GM10248 (cell line): ENCODE measurements around the gene LRRK1.

ENCODE experiments used
- CTCF ChIA-PET: fragments of 300-600 bp; sonication (Branson Sonifier 250); formaldehyde crosslinking; extraction: SDS; loops from one replicate; lab custom pipeline; 2021; ENCODE audit warnings: antibody characterized with exemption; lab: Yijun Ruan, JAX
- POLR2A ChIA-PET: fragments of 350-650 bp; sonication (Branson Sonifier 250); formaldehyde crosslinking; extraction: SDS; loops from one replicate; lab custom pipeline; 2020; ENCODE audit warnings: antibody characterized with exemption; lab: Yijun Ruan, JAX
- DNase-seq: peaks from one replicate; pipeline ENCODE4 v3.0.0; 2012; ENCODE audit errors: extremely low spot score
- TF ChIP-seq, protein P1 (sequence below): IDR thresholded peaks from 2 replicates; pipeline ENCODE4 v1.5.1; 2012; ENCODE audit warnings: mild to moderate bottlenecking, low read depth; ENCODE audit errors: extremely low read depth, missing control alignments, control extremely low read depth

LRRK1 gene

DNA sequence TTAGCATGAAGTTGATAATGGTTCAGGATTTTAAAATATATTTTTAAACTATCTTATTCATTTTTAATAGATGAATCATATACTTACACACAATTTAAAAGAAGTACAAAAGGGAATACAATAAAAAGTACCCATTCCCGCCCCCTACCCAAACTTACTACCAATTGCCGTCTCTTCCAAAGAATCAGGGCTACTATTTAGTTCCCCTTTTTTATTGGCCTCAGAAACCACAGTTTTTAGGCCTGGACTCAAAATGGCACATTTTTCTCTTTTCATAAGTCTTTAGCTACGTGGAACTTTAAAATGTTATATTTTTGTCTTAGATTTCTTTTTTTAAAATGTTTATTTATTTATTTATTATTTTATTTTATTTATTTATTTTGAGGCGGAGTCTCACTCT is 18.0 kb downstream of the LRRK1 start:
- ChIA-PET CTCF (interaction anchor here (1.1 to 7.1 kb wide), 5 partner anchors 10 to 72 kb away, joined by 3 to 39 read pairs (median 4); partner anchors contain the start of gene LRRK1), POLR2A (no interaction called here)
- DNase-seq, result no peak

DNA sequence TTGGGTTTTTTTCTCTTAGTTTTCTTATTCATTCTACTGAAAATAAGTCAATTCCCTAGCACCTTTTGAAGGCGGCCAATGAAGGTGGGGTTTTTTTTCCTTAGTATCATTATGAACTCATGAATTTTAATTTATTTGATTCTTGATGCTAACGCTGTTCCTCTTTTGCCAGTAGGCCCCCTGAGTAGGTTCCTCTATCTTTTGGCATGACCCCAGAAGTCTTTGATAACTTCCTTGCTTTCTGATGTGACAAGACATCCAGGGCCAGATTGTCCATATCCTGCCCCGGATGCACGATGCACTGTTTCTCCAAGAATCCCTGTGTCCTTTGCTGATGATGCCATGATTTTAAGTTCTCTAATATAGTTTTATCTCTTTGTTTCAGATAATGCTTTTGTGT is 20.6 kb downstream of the LRRK1 start:
- ChIA-PET CTCF (interaction anchor here (1.0 to 7.1 kb wide), 3 partner anchors 12 to 22 kb away, joined by 3 to 39 read pairs (median 14); partner anchors contain the start of gene LRRK1), POLR2A (no interaction called here)
- no peak for DNase-seq

More for the DNA sequence above, 18.0 kb downstream of the LRRK1 start:
- TF ChIP-seq, protein P1, sequence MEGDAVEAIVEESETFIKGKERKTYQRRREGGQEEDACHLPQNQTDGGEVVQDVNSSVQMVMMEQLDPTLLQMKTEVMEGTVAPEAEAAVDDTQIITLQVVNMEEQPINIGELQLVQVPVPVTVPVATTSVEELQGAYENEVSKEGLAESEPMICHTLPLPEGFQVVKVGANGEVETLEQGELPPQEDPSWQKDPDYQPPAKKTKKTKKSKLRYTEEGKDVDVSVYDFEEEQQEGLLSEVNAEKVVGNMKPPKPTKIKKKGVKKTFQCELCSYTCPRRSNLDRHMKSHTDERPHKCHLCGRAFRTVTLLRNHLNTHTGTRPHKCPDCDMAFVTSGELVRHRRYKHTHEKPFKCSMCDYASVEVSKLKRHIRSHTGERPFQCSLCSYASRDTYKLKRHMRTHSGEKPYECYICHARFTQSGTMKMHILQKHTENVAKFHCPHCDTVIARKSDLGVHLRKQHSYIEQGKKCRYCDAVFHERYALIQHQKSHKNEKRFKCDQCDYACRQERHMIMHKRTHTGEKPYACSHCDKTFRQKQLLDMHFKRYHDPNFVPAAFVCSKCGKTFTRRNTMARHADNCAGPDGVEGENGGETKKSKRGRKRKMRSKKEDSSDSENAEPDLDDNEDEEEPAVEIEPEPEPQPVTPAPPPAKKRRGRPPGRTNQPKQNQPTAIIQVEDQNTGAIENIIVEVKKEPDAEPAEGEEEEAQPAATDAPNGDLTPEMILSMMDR, result no peak

DNA sequence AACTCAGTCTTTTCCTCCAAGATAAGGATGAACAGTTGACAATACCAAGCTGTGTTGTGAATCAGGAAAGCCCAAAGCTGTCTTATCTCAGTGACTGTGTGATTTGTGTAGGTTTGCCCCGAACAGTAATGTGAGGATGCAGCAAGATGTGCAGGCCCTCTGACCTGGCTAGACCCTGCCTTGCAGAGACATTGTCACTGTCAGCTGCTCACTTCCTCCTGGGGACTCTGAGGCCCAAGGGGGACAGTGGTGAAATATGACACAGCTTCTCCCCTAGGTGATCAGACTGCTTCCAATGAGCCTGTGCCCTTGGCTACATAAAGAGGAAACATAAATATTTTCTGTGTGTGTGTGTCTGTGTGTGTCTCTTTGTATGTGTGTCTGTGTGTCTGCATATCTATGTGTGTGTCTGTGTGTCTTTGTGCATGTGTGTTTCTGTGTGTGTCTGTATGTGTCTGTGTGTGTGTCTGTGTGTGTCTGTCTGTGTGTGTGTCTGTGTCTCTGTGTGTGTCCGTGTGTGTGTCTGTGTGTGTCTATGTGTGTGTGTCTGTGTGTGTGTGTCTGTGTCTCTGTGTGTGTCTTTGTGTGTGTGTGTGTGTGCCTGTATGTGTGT is 21.7 kb downstream of the LRRK1 start:
- CTCF ChIA-PET, result interaction anchor here (0.8 to 7.1 kb wide), 5 partner anchors 13 to 68 kb away, joined by 3 to 39 read pairs (median 6); partner anchors contain the start of gene LRRK1
- peak; percentile 64 for DNase-seq
- TF ChIP-seq, protein P1, result no peak
- POLR2A ChIA-PET, result interaction anchor here (0.6 kb wide), 1 partner anchor 19 kb away, joined by 3 read pairs; no protein-coding TSS in a partner anchor

More for the DNA sequence above, 20.6 kb downstream of the LRRK1 start:
- TF ChIP-seq, protein P1, result no peak

DNA sequence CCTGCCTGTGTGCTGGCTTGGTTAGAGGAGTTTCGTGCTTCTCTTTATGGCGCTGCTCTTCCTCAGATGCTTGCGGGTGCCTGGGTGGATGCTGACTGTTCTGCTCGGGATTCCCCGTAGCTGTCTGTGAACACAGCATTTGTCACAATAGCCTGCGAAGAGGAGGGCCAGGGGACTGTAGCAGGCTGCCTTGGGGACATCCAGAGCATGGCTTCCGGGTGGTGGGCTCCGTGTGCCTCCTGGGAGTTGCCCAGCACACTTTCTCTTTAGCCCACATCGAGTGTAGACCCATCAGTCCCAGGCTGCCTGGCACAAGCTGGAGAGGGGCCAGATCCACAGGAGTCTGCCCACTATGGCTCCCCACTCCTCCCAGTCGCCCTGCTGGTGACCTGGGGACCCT is 22.4 kb downstream of the LRRK1 start:
- peak; percentile 72 for DNase-seq
- TF ChIP-seq, protein P1, result no peak
- ChIA-PET POLR2A (no interaction called here), CTCF (interaction anchor here (1.0 to 7.1 kb wide), 4 partner anchors 20 to 322 kb away, joined by 3 to 39 read pairs (median 24); partner anchors contain the start of gene LRRK1)

DNA sequence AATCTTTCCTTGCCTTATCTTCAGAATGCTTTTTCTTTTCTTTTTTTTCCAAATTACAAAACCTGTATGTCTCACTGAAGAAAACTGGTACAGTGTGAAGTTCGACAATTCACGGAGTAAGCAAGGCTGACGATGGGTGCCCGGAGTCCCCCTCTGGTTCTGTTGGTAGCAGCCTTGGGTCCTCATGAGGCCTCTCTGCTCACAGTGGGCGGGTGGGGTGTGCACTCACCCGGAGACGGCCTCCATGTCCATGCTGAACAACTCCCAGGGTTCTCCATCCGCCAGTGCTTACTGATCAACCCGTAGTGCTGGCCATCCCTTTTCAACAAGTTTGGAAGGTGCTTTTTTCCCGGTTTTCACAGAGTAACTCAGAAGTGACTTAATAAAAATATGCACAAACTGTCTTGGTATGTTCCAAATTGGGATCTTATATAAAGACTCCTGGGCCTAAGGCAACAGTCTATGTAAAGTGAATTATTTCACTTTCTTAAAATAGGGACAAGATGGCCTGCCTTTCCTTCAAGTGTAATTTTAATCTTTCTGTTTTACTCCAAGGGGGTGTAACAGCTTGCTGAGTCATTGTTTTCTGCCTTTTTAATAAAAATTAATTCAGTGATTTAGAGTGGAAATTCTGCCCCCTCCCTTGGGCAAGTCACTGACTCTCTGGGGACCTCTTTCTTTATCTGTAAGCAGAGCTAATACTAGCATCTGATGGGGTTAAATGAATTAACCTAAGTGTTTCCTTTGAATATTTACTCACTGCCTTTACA is 23.7 kb downstream of the LRRK1 start:
- TF ChIP-seq, protein P1, result no peak
- CTCF ChIA-PET, result interaction anchor here (1.1 to 5.7 kb wide), 5 partner anchors 13 to 65 kb away, joined by 3 to 34 read pairs (median 14); partner anchors contain the start of gene LRRK1
- DNase-seq, result no peak
- POLR2A ChIA-PET, result no interaction called here

DNA sequence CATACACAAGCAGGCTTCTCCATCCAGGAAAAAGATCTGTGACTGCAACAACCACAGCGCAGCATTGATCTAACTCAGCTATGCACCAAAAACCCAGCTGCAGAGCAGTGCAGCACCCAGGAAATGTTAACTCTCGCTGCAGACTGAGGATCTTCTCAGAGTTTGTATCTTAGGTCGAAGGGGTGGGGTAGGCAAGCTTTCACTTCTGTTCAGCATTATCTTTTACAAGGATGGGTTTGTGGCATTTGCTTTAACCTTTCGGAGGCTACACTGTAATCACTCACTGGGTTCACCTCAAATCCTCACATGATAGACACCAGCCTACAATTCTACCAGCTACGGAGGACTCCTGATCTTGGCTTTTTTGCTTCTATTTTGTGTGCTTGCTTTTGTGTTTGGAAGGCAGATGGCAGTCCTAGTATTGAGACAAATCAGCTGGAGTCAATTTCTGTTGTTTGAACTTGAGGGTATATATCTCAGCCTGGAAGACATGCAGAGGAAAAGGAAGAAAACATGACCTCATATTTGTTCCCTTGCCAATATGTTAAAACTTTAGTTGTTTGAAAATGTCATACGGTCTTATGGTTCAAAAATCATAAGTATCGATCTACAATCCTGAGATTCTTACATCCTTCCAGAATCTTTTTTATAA is 25.2 kb downstream of the LRRK1 start:
- no peak for DNase-seq
- POLR2A ChIA-PET, result interaction anchor here (0.6 kb wide), 1 partner anchor 1211 kb away, joined by 3 read pairs; the partner anchor contains the start of gene LYSMD4
- TF ChIP-seq, protein P1, result no peak
- CTCF ChIA-PET, result interaction anchor here (1.1 to 5.7 kb wide), 7 partner anchors 14 to 342 kb away, joined by 3 to 34 read pairs (median 4); partner anchors contain the start of genes ASB7 and LRRK1
